HepG2 (cell line): ENCODE results near the gene ZNF292.

ENCODE experiments used
- EZH2 ChIP-seq: conservative IDR thresholded peaks from 2 replicates; pipeline ENCODE4 v1.6.1; 2012; ENCODE audit warnings: mild to moderate bottlenecking, low read depth, low read length, moderate library complexity
- FIP1L1 ChIP-seq: fragments of 200-400 bp; formaldehyde crosslinking; IDR thresholded peaks from 2 replicates; pipeline ENCODE4 v1.6.1; 2018; ENCODE audit warnings: low read depth, mild to moderate bottlenecking, low read length, moderate library complexity, borderline replicate concordance; ENCODE audit not compliant: insufficient read depth
- NBN ChIP-seq: fragments of 450-650 bp; conservative IDR thresholded peaks from 2 replicates; pipeline ENCODE4 v1.6.1; 2017
- NR3C1 ChIP-seq: sonication (generic); formaldehyde crosslinking; IDR thresholded peaks from 2 replicates; pipeline ENCODE4 v1.4.0; 2020; ENCODE audit warnings: missing genetic modification reagents
- RBM22 ChIP-seq: fragments of 200-400 bp; formaldehyde crosslinking; optimal IDR thresholded peaks from 2 replicates; pipeline ENCODE3; 2017; ENCODE audit warnings: mild to moderate bottlenecking, low read length, moderate library complexity
- SKI ChIP-seq: fragments of 450-650 bp; IDR thresholded peaks from one replicate; pipeline ENCODE4 v1.6.1; 2018; ENCODE audit warnings: mild to moderate bottlenecking; ENCODE audit not compliant: partially characterized antibody
- ZFP36 ChIP-seq: fragments of 150-350 bp; IDR thresholded peaks from 2 replicates; pipeline ENCODE4 v1.6.1; 2018; ENCODE audit warnings: borderline replicate concordance, low read length, low read depth; ENCODE audit not compliant: partially characterized antibody

DNA sequence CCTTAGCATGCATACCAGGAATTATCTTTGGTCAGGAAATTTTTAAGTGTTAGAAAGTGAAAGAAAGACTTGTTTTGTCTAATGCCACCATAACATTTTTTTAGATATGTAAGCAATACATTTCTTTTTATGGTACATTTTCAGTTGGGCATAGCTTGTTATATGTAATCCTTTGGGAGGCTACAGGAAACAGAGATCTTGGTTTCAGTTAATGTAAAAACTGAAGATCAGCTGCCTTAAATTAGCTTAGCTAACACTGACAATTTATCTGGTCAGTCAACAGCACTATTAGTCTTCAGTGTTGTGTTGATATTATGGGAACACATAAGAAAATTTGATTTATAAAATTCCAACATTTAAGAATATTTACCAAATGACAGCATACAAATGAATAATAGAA lies 88.4 kb downstream of the ZNF292 start:
- TF ChIP-seq RBM22 (no peak), SKI (no peak), NBN (no peak), FIP1L1 (no peak), EZH2 (no peak), ZFP36 (no peak), NR3C1 (CRISPR knock-in tag) (no peak)
